Gastrocnemius medialis (tissue), 4 donors: Measurements from ENCODE around the gene INPPL1. TPM values are rescaled to one million over a fixed set of nuclear protein-coding genes. Genes with fewer than 3 reads are reported as not detected.

ENCODE experiments used
- ATAC-seq, 2 donors: fragments of 150-250 bp; one replicate each; pipeline ENCODE4 v1.9.1; 2016
- DNase-seq, 2 donors: peaks; one replicate each; pipeline ENCODE4 v3.0.0-alpha.2; 2019
- H3K27ac ChIP-seq, 4 donors: fragments of 200-600 bp; sonication (generic); 1 replicate in 1 of 4; 2 replicates in 3 of 4; pipeline ENCODE4 v1.5.1; 2016 to 2018; ENCODE audit warnings: mild to moderate bottlenecking in 2 of 4, moderate library complexity in 1 of 4
- H3K27me3 ChIP-seq, 3 donors: fragments of 200-600 bp; sonication (generic) in 2 of 3; 1 replicate in 1 of 3; 2 replicates in 2 of 3; pipeline versions ENCODE4 v1.5.1 to v1.6.0; 2016 to 2019; ENCODE audit warnings: mild to moderate bottlenecking in 1 of 3, moderate library complexity in 1 of 3
- H3K36me3 ChIP-seq, 2 donors: fragments of 200-600 bp; sonication (generic) in 1 of 2; one replicate each; pipeline ENCODE4 v1.5.1; 2017 to 2018
- H3K4me1 ChIP-seq, 2 donors: fragments of 200-600 bp; sonication (generic) in 1 of 2; one replicate each; pipeline ENCODE4 v1.5.1; 2016 to 2017; ENCODE audit warnings: mild to moderate bottlenecking in 2 of 2
- H3K4me3 ChIP-seq, 4 donors: fragments of 200-600 bp; sonication (generic) in 3 of 4; 1 replicate in 1 of 4; 2 replicates in 3 of 4; pipeline ENCODE4 v1.5.1; 2016 to 2019; ENCODE audit warnings: mild to moderate bottlenecking in 2 of 4
- H3K9me3 ChIP-seq, 3 donors: fragments of 200-600 bp; sonication (generic) in 2 of 3; 1 replicate in 1 of 3; 2 replicates in 2 of 3; pipeline ENCODE4 v1.5.1; 2016 to 2019
- CTCF ChIP-seq, 5 experiments: fragments of 450-650 bp in 3 of 5; fragments of 200-600 bp in 2 of 5; sonication (generic) in 2 of 5; IDR thresholded peaks in 4 of 5; conservative IDR thresholded peaks in 1 of 5; 1 replicate in 4 of 5; 2 replicates in 1 of 5; pipeline ENCODE4 v1.5.1; 2016 to 2019; ENCODE audit warnings: antibody characterized with exemption in 5 of 5, mild to moderate bottlenecking in 3 of 5, moderate library complexity in 3 of 5
- POLR2A ChIP-seq, 2 donors: fragments of 450-650 bp; IDR thresholded peaks; one replicate each; pipeline ENCODE4 v1.6.1; 2017; ENCODE audit warnings: antibody characterized with exemption in 2 of 2, mild to moderate bottlenecking in 2 of 2, moderate library complexity in 2 of 2
- in situ Hi-C, 4 donors: fragments of 200-750 bp; cut with MboI; loops; one replicate each; pipeline versions ENCODE4 v1.15.0 to v1.8.0; 2017; ENCODE audit warnings: low sequenced_read_pairs in 4 of 4
- intact Hi-C: fragments of 100-400 bp; cut with DNase I; formaldehyde crosslinking; loops from one replicate; pipeline ENCODE4 v1.15.1; 2023; ENCODE audit warnings: low total_unique reads
- total RNA-seq, 4 donors: library from RNA; depleted of rRNA; stranded (reverse); fragments of >200 nt; gene quantifications; one replicate each; pipeline versions ENCODE4 v1.1.0 to v1.2.3, GENCODE V29; 2016

Gene INPPL1
- total RNA-seq, 4 donors from 2014 or later, result 75.6 to 112 (median 107) TPM

- no peak overlapping the region for H3K4me3 ChIP-seq
- DNase-seq (peak in 1 of 2 donors; percentile 16), ATAC-seq (no peak)
- H3K9me3 ChIP-seq, result no peaks in the 10 kb centered on the region
- H3K36me3 ChIP-seq, result peaks cover 0 to 2% of the 10 kb centered on the region in 2 donors
- in situ Hi-C loops (no loop called here), intact Hi-C loops (loop anchor here (2.0 to 5.0 kb wide), 3 partner anchors 211 to 919 kb away; partner anchors contain the start of gene CLPB)
- H3K4me1 ChIP-seq, result peaks cover 21 to 22% of the 10 kb centered on the region in 2 donors
- no peak for TF ChIP-seq POLR2A (IDR thresholded peaks at IDR 0.05)
- H3K27me3 ChIP-seq, result no peaks in the 10 kb centered on the region
- H3K27ac ChIP-seq, result peak overlapping the region in 1 of 4 donors; percentile 98
Observed at GRCh38 chr11:72221386-72222075, 3.0 kb upstream of the INPPL1 start.

- TF ChIP-seq POLR2A (IDR thresholded peaks at IDR 0.05) (no peak), CTCF (IDR thresholded peaks at IDR 0.05 in 4 of 5, conservative IDR thresholded peaks at IDR 0.05 in 1 of 5) (no peak)
- intact Hi-C loops (loop anchor here (2.0 to 5.0 kb wide), 3 partner anchors 210 to 919 kb away; partner anchors contain the start of gene CLPB), in situ Hi-C loops (no loop called here)
- H3K27me3 ChIP-seq, result no peaks in the 10 kb centered on the region
- peaks cover 0 to 7% of the 10 kb centered on the region in 2 donors for H3K36me3 ChIP-seq
- DNase-seq (peak in 1 of 2 donors; percentile 12), ATAC-seq (no peak)
- H3K4me1 ChIP-seq, result peaks cover 21 to 26% of the 10 kb centered on the region in 2 donors
- H3K27ac ChIP-seq, result peak overlapping the region; percentile 97 to 99 (median 98)
- peak overlapping the region; percentile 84 to 95 (median 88) for H3K4me3 ChIP-seq
- H3K9me3 ChIP-seq, result no peaks in the 10 kb centered on the region
Observed at GRCh38 chr11:72222106-72222891, 2.3 kb upstream of the INPPL1 start.

GRCh38 chr11:72222907-72223614 is 1.5 kb upstream of the INPPL1 start:
- peaks cover 21 to 26% of the 10 kb centered on the region in 2 donors for H3K4me1 ChIP-seq
- peak overlapping the region; percentile 97 to 99 (median 98) for H3K27ac ChIP-seq
- peaks cover 0 to 9% of the 10 kb centered on the region in 2 donors for H3K36me3 ChIP-seq
- peak; percentile 94 to 96 for DNase-seq
- ATAC-seq, result peak; percentile 78 to 80
- TF ChIP-seq POLR2A (IDR thresholded peaks at IDR 0.05), result peak; percentile 92 to 95
- peak in 4 of 5 experiments; percentile 3 to 63 (median 44) for TF ChIP-seq CTCF (IDR thresholded peaks at IDR 0.05 in 4 of 5, conservative IDR thresholded peaks at IDR 0.05 in 1 of 5)
- in situ Hi-C loops (no loop called here), intact Hi-C loops (loop anchor here (1.0 to 5.0 kb wide), 6 partner anchors 111 to 918 kb away; partner anchors contain the start of genes ANAPC15, CLPB and XNDC1N)
- no peaks in the 10 kb centered on the region for H3K27me3 ChIP-seq
- no peaks in the 10 kb centered on the region for H3K9me3 ChIP-seq
- peak overlapping the region; percentile 84 to 95 (median 88) for H3K4me3 ChIP-seq

GRCh38 chr11:72223615-72224563 is 678 bp upstream of the INPPL1 start:
- Histone ChIP-seq H3K9me3 (no peaks in the 10 kb centered on the region), H3K27ac (peak overlapping the region; percentile 97 to 99 (median 98)), H3K36me3 (peaks cover 0 to 17% of the 10 kb centered on the region in 2 donors), H3K4me1 (peaks cover 21 to 26% of the 10 kb centered on the region in 2 donors), H3K4me3 (peak overlapping the region; percentile 84 to 95 (median 88)), H3K27me3 (no peaks in the 10 kb centered on the region)
- DNase-seq (peak; percentile 68 to 74), ATAC-seq (peak; percentile 69 to 78)
- TF ChIP-seq CTCF (IDR thresholded peaks at IDR 0.05 in 4 of 5, conservative IDR thresholded peaks at IDR 0.05 in 1 of 5) (no peak), POLR2A (IDR thresholded peaks at IDR 0.05) (peak; percentile 43 to 57)
- in situ Hi-C loops (no loop called here), intact Hi-C loops (loop anchor here (1.0 to 5.0 kb wide), 7 partner anchors 112 to 917 kb away; partner anchors contain the start of genes ANAPC15, CLPB and XNDC1N)
